ENCODE measurements around the gene FOXA2.

- TF ChIP-seq GATA2 (IDR thresholded peaks at IDR 0.05; ENCODE audit: low read depth, low read length) = no peak
- no peak for TF ChIP-seq GATA3 (IDR thresholded peaks at IDR 0.05; ENCODE audit: low read depth, low read length)
Measured at GRCh38 chr20:22597303-22597702, 12.9 kb upstream of the FOXA2 start.

All from SH-SY5Y (cell line).